A204.1 (cell line): ENCODE results near the gene BANF1.

ENCODE experiments used
- FAIRE-seq: peaks from 2 replicates; lab custom pipeline; 2012; peaks lifted over from hg19 to GRCh38; lab: Jason Lieb, UNC

The BANF1 gene, protein sequence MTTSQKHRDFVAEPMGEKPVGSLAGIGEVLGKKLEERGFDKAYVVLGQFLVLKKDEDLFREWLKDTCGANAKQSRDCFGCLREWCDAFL

DNA sequence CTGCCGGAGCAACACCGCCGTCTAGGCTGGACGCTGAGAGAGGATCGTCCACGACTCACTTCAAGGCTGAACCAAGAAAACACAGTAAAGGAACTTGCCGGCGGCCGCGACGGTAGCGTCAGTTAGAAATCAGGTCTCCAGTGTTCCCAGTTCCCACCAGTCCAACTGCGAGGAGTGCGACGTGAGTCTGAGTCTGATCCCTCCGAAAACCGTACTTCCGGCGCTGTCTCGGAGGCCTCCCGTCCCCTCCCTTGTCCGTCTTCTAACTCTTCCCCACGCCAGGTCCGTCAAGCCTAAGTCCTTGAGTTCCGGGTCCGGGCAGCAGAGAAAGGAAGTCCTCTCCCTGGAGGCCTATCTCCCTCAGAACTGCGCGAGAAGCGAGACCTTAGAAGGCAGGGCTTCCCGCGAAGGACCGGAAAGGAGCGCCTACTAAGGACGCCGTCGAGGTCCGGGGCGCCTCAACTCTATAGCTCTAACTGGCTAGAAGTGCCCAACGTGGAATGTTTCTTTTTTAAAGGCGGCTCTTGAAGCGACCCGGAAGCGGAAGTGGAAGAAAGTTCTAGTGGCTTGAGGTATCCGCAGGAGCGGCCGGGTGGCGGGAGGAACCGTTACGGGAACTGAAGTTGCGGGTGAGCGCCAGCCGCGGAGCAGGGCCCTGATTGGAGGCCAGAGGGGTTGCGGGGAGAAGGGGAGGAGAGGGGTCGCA lies at the start of gene BANF1, which contains the start of gene EIF1AD:
Gene BANF1, plus strand, starts transcription at position 562 of the 706 bp plus-strand sequence. CDS start 748 bp downstream, outside the sequence.
Gene EIF1AD, minus strand, starts transcription at position 216 of the 706 bp plus-strand sequence. CDS start 1,768 bp downstream, outside the sequence.
- peak; percentile 94 for FAIRE-seq

DNA sequence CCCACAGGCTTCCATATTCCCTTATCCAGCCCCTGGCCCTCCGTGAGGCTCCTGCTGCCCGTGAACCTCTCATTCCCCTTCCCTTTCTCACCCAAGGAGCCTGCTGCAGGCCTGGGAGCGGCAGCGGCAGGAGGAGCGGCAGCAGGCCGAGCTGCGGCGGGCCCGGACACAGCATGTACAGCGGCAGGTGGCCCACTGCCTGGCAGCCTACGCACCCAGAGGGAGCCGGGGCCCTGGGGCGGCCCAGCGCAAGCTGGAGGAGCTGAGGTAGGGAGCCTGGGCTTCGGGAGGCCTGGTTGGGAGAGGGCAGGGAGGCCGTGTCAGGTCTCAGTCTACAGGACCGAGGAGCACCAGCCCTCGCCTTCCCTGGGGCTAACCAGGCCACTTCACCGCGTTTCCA lies 48.8 kb upstream of the BANF1 start:
- no peak for FAIRE-seq

DNA sequence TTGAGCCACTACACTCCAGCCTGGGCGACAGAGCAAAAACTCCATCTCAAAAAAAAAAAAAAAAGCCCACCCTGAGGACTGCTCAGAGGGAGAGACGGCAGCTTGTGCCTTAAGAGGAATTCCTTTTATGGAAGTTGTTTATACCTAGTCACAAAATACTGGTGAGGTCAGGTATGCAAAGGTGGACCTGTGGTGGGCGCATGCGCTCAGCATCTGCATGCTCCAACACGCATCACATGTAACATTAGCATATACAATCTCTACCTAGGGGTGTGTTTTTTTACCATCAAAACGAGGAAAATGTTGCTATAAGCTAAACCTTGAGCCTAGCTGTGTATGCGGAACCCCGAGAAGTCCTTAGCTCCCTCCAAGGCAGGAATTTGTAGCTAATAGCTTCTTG lies 47.5 kb upstream of the BANF1 start:
- FAIRE-seq, result no peak

DNA sequence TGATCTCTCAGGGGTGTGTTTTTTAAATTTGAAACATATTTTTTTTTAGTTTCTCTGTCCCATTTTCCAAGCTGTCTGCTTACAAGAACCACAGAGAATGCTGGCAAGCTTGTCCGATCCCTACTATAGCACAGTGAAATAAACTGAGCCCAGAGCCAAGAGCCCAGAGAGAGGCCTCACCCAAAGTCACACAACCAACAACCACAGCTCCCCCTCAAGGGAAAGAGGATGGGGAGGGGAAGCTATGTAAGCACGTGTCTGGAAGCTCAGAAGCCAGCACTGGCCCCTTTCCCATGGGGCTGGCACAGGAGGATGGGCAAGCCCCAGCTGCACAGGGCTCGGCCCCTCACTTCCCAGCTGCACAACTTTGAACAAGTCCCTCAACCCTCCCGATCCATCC lies 44.0 kb upstream of the BANF1 start:
- no peak for FAIRE-seq

DNA sequence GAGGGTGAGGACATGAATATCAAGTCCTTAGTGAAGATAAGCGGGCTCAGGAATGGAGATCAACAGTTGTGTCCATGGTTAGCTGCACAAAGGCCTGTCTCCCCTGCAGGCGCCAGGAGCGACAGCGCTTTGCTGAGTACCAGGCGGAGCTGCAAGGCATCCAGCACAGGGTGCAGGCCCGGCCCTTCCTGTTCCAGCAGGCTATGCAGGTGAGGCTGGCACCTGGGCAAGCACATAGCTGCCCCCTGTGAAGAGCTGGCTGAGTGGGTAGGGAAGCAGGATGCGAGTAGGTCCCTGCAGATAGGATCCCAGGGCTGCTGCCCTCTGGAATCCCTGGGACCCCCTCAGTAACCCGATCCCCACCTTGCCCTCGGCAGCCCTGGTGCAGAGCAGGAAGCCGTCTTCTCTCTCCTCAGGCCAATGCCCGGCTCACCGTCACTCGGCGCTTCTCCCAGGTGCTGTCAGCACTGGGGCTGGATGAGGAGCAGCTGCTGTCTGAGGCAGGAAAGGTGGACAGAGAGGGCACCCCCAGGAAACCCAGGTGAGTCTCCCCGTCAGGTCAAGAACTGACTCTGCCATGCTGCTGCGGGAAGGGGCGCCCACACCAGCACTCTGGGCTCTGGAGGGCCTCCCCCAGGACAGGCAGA lies 43.4 kb upstream of the BANF1 start:
- no peak for FAIRE-seq

DNA sequence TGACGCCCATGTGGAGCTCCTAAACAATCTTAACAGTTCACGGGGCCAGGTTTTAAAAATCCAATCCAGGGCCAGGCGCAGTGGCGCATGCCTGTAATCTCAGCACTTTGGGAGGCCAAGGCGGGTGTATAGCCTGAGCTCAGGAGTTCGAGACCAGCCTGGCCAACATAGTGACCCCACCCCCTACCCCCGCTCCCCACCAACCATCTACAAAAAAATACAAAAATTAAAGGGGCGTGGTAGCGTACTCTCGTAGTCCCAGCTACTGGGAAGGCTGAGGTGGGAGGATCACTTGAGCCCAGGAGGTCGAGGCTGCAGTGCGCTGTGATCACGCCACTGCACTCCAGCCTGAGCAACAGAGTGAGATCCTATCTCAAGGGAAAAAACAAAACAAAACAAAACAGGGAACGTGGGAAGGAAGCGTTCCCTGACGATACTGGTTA lies 41.5 kb upstream of the BANF1 start:
- FAIRE-seq, result no peak

DNA sequence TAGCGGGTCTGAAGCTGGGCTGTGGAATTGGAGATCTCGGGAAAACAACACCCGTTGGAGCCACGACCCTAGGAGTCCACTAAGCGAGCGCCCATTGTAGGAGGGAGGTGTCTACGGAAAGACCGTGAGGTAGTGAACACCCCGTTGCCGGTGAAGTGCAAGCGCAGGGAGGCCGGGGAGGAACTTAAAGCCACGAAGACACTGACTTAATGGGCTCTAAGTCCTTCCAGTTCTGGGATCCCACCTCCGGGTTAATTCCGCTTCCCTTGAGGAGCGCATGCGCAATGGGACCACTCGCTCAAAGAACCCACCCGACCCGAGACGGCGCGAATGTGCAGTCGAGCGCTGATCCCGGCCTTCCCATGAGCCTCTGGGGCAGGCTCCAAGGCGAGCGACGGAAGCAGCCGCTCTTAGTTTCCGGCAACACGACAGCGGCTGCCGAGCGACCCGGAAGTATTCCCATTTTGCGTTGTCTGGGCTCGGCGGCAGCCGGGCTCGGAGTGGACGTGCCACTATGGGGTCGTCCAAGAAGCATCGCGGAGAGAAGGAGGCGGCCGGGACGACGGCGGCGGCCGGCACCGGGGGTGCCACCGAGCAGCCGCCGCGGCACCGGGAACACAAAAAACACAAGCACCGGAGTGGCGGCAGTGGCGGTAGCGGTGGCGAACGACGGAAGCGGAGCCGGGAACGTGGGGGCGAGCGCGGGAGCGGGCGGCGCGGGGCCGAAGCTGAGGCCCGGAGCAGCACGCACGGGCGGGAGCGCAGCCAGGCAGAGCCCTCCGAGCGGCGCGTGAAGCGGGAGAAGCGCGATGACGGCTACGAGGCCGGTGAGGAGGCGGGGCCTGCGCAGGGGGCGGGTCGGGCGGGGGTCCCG lies 40.8 kb upstream of the BANF1 start, which contains the start of gene SART1:
Gene SART1, plus strand, starts transcription at position 468 of the 874 bp plus-strand sequence. Its CDS starts 47 bp downstream, at position 515.
- peak; percentile 94 for FAIRE-seq

DNA sequence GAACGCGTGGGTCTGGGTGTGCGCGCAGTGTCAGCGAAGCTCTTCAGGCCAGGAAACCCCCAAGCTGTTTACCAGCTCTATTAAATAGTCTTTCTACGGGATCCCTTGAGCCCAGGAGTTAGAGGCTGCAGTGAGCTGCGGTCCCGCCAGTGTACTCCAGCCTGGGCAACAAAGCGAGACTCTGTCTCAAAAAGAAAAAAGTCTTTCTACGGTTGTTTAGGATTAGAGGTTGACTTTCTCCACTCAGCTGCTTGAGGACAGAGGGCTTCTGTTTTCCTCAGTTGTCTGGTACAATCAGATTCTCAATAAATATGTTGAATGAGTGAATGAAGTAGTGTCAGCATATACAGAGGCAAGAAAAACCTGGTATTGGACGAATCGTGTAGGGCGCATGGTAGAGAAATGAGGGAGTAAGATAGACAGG lies 40.1 kb upstream of the BANF1 start:
- FAIRE-seq, result no peak

DNA sequence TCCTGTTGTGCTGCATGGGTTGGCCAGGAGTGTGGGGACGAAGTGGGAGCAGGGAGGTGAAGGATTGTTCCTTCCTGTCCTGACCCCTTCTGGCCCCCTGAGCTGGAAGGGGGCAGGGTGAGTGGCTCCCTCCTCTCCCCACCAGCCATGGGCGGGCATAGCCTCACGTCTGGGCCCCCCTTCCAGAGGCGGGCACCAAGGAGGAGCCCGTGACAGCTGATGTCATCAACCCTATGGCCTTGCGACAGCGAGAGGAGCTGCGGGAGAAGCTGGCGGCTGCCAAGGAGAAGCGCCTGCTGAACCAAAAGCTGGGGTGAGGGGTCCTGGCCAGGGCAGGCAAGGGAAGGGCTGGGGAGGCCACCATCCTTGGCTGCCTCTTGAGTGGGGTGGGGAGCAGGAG lies 37.4 kb upstream of the BANF1 start:
- no peak for FAIRE-seq

DNA sequence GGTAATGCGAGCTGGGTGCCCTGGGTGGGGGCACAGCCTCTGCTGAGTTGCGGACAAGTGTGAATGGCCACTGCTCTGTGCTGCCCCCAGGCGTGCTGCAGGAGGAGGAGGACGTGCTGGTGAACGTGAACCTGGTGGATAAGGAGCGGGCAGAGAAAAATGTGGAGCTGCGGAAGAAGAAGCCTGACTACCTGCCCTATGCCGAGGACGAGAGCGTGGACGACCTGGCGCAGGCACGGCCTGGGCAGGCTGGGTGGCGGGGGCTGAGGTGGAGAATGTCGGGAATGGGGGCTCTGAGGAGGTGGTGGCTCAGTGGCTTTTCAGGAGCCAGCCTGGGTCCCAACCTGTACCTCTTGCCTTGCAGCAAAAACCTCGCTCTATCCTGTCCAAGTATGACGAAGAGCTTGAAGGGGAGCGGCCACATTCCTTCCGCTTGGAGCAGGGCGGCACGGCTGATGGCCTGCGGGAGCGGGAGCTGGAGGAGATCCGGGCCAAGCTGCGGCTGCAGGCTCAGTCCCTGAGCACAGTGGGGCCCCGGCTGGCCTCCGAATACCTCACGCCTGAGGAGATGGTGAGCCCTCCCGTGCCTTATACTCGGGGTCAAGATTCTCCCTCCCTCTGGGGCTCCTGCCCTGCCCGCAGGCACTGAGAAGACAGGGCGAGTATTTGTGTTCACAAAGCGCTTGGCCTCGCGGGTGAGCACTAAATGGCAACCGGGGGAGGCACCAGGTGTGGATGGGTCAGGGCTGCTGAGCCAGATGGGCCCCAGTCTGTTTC lies 36.1 kb upstream of the BANF1 start:
- no peak for FAIRE-seq

DNA sequence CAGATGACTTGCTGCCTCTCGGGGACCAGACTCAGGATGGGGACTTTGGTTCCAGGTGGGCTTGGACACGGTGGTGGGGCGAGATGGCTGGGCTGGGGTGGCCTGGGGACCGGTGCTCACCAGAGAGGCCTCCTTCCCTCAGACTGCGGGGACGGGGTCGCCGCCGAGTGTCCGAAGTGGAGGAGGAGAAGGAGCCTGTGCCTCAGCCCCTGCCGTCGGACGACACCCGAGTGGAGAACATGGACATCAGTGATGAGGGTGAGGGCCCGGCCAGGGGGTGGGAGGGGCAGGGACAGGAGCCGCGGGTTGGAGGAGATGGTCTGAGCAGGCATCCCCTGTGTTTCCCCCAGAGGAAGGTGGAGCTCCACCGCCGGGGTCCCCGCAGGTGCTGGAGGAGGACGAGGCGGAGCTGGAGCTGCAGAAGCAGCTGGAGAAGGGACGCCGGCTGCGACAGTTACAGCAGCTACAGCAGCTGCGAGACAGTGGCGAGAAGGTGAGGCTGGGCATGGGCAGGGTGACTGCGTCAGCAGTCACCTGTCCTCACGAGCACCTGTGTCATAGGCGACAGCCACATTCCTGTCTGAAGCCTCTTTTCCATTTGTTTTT lies 34.9 kb upstream of the BANF1 start:
- no peak for FAIRE-seq

DNA sequence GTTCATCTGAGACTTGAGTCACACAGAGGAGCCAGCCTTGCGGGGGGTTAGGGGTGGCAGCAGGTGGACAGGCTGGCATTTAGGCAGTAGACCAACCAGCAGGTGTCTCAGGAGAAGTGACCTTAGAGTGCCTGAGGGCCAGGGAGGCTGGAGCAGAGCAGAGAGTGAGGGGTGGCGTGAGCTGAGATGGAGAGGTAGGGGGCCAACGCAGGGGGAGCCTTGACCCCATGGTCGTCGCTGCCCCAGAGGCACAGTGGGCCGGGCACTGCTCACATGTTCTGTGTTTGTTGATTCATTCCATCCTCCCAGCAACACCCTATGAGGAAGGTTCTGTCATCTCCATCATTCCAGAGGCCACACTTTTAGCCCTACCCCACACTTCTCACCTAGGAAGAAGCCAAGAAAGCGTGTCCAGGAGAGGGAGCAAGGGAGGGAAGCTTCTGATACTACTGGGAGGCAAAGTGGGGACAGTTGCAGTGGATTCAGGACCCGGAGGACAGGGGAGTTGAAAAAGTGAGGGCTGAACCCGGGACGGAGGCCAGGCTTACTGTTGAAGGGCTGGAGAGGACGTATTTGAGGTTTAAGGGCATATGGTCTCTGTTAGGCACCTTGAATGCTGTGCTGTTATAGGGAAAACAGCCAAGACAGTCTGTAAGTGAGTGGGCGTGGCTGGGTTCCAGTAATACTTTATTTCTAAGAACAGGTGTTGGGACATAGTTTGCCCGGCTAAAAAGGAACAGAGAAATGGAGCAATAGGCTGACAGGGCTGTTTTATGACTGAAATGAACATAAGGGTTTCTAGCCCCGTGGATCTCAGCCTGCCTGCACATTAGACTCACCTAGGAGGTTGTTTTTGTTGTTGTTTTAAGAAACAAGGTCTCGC lies 33.5 kb upstream of the BANF1 start:
- FAIRE-seq, result no peak

DNA sequence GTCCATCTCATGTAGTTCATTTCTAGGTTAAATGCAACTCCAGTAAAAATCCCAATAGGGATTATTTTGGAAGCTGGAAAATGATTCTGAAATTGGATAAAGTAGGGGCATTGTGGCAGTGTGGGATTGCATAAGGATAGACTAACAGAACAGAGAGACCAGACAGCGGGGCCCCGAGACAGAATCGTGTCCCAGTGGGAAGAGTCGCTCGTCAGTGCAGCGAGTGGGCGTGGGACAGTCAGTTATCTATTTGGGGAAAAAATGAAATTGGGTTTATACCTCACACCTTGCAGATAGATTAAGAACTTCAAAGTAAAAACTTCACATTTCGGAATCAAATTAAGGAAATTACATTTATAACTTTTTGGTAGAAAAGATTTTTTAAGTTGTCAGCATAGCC lies 30.2 kb upstream of the BANF1 start:
- no peak for FAIRE-seq

DNA sequence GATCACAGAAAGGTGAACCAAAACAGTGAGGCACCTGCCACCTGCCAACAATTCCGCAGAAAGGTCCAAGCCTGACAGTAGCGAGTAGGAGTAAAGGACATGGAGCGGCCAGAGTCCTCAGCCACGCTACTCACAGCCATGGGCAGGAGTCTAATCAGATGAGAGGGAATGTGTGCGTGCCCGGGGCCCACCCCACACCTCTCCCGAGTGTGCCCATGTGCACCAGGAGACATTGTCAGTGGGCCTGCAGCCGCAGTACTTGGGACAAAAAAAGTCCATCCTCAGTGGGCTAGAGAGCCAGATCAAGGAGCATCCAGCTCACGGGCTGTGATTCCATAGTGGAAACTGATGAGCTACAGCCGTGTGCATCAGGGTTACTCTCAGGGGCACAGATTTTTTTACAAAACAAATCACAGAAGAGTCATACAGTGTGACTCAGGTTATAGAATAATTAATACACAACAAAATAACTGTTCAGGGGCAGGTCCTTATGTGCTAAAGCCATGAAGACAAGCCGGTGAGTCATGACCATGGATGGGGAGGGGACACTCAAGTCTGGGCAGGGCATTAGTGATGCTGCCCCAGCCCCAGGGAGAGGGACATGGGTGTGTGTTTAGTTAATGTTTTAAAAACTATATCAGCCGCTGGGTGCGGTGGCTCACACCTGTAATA lies 28.7 kb upstream of the BANF1 start:
- FAIRE-seq, result no peak

DNA sequence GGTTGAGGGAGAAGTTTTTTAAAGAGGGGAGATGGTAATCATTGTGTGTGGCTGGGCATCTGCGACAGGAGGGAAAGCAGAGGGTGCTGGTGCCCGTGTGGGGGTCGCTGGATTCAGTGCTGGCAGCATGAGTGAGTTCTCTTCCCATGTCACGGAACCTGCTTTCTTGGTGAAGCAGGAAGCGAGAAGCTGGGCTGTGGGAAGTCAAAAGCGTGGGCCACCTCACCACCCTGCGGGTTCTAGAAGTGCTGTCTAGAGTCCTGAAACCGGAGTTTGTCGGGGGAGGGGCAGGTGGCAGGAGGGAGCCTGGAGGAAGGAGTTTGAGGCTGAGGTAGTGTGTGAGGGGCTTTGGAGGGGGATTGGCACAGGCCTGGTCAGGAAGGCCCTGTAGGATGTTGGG lies 26.5 kb upstream of the BANF1 start:
- no peak for FAIRE-seq

DNA sequence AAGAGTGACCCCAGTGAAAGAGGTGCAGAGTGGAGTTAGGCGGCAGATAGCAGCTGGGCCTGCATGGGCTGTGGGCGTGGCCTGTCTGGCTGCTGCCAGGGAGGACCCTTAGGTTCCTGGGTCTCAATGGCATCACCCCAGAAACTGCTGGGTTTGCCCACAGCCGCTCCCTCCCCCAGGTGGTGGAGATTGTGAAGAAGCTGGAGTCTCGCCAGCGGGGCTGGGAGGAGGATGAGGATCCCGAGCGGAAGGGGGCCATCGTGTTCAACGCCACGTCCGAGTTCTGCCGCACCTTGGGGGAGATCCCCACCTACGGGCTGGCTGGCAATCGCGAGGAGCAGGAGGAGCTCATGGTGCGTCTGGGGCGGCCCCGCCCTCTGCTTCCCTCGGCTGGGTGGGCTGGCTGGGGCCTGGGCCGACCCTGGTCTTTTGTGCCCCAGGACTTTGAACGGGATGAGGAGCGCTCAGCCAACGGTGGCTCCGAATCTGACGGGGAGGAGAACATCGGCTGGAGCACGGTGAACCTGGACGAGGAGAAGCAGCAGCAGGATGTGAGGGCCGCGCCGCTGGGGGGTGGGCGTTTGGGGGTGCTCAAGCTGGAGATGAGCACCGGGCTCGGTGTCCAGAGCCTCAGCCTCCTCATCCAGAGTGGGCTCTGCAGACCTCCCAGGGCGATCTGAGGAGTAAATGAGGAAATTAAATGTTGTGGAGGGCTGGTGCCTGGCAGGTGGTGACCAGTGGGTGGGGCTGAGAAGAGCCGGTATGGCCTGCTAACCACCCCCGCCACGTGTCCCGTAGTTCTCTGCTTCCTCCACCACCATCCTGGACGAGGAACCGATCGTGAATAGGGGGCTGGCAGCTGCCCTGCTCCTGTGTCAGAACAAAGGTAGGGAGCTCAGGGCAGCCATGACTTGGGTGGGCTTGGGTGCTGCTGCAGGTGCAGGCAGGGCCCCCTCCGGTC lies 25.8 kb upstream of the BANF1 start:
- no peak for FAIRE-seq

DNA sequence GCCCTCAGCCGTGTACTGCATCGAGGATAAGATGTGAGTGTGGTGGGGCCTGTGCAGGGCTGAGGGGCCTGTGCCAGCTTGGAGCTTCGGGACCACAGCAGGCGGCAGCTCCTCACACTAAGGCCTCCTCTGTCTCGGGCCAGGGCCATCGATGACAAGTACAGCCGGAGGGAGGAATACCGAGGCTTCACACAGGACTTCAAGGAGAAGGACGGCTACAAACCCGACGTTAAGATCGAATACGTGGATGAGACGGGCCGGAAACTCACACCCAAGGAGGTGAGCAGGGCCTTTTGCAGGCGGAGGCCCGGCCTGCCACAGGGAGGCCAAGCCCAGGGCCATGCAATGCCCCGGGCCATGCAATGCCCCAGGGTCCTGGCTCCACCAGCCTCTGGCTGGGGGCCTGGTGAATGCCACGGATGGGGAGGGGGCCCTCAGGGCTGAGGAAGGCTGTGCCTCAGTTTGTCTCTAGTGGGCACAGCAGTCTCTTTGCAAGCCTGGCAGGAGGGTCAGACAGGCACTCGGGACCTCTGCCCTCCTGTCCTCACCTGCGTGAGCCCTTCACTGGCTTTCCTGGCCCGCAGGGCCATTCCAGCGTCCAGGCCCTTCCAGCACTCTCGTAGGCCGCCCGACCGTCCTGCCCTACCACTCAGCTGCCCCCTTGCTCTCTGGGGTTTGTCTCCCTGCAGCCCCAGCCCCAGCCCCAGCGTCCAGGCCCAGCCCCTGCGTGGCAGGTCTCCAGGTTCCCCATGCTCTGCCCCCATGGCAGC lies 24.5 kb upstream of the BANF1 start:
- no peak for FAIRE-seq
